Ascending aorta (tissue), 2 donors: ENCODE results near the gene C15orf40. TPM values are rescaled to one million over a fixed set of nuclear protein-coding genes. Genes with fewer than 3 reads are reported as not detected.

ENCODE experiments used
- DNase-seq, 2 donors: peaks; one replicate each; pipeline ENCODE4 v3.0.0-alpha.2; 2019; ENCODE audit warnings: low spot score in 2 of 2
- H3K27ac ChIP-seq, 2 donors: fragments of 200-600 bp; sonication (generic); one replicate each; pipeline ENCODE4 v1.5.1; 2016 to 2017; ENCODE audit warnings: mild to moderate bottlenecking in 1 of 2
- H3K27me3 ChIP-seq: fragments of 200-600 bp; sonication (generic); one replicate; pipeline ENCODE4 v1.5.1; 2017
- H3K36me3 ChIP-seq, 2 donors: fragments of 200-600 bp; sonication (generic); one replicate each; pipeline ENCODE4 v1.5.1; 2016
- H3K4me1 ChIP-seq, 2 donors: fragments of 200-600 bp; sonication (generic); one replicate each; pipeline ENCODE4 v1.5.1; 2016 to 2017; ENCODE audit warnings: mild to moderate bottlenecking in 1 of 2
- H3K4me3 ChIP-seq, 2 donors: fragments of 200-600 bp; sonication (generic); one replicate each; pipeline ENCODE4 v1.5.1; 2016 to 2017; ENCODE audit warnings: mild to moderate bottlenecking in 1 of 2
- H3K9me3 ChIP-seq, 2 donors: fragments of 200-600 bp; sonication (generic); one replicate each; pipeline ENCODE4 v1.5.1; 2016
- CTCF ChIP-seq, 3 experiments: fragments of 200-600 bp in 2 of 3; fragments of 450-650 bp in 1 of 3; sonication (generic) in 2 of 3; IDR thresholded peaks; one replicate each; pipeline ENCODE4 v1.5.1; 2016 to 2019; ENCODE audit warnings: antibody characterized with exemption in 3 of 3, mild to moderate bottlenecking in 1 of 3, moderate library complexity in 1 of 3
- intact Hi-C: fragments of 100-400 bp; cut with DNase I; formaldehyde crosslinking; loops from one replicate; pipeline ENCODE4 v1.15.1; 2023
- total RNA-seq: library from RNA; depleted of rRNA; stranded (reverse); fragments of >200 nt; gene quantifications from one replicate; pipeline ENCODE4 v1.1.0, GENCODE V29; 2016

C15orf40 gene
- total RNA-seq, 1 donor from 2014 or later, result 1.3 TPM

GRCh38 chr15:82993144-82993543, 18.3 kb downstream of the C15orf40 start:
- TF ChIP-seq CTCF (IDR thresholded peaks at IDR 0.05), result no peak

GRCh38 chr15:82992436-82992998, 18.9 kb downstream of the C15orf40 start:
- no peaks in the 10 kb centered on the region for H3K27me3 ChIP-seq
- H3K4me1 ChIP-seq, result peaks cover 0 to 2% of the 10 kb centered on the region in 2 donors
- TF ChIP-seq CTCF (IDR thresholded peaks at IDR 0.05), result no peak
- peaks cover 0 to 23% of the 10 kb centered on the region in 2 donors for H3K36me3 ChIP-seq
- DNase-seq, result no peak
- H3K4me3 ChIP-seq, result no peak overlapping the region
- no peaks in the 10 kb centered on the region for H3K9me3 ChIP-seq
- intact Hi-C loops, result no loop called here
- no peak overlapping the region for H3K27ac ChIP-seq

More at GRCh38 chr15:82993144-82993543, 18.3 kb downstream of the C15orf40 start:
- H3K4me3 ChIP-seq, result no peak overlapping the region
- DNase-seq, result no peak
- H3K4me1 ChIP-seq, result no peaks in the 10 kb centered on the region
- no peaks in the 10 kb centered on the region for H3K9me3 ChIP-seq
- H3K27me3 ChIP-seq, result no peaks in the 10 kb centered on the region
- intact Hi-C loops, result no loop called here
- H3K27ac ChIP-seq, result no peak overlapping the region
- H3K36me3 ChIP-seq, result peaks cover 0 to 21% of the 10 kb centered on the region in 2 donors

GRCh38 chr15:82986442-82986780, 25.0 kb downstream of the C15orf40 start:
- Histone ChIP-seq H3K4me3 (peak overlapping the region; percentile 78 to 89), H3K9me3 (no peaks in the 10 kb centered on the region), H3K27ac (peak overlapping the region; percentile 63 to 72), H3K36me3 (peaks cover 0 to 20% of the 10 kb centered on the region in 2 donors), H3K4me1 (peaks cover 0 to 14% of the 10 kb centered on the region in 2 donors), H3K27me3 (no peaks in the 10 kb centered on the region)
- intact Hi-C loops, result loop anchor here (1.0 to 10.0 kb wide), 6 partner anchors 25 to 444 kb away; partner anchors contain the start of genes C15orf40, CPEB1, FSD2 and HDGFL3
- TF ChIP-seq CTCF (IDR thresholded peaks at IDR 0.05), result no peak
- no peak for DNase-seq

GRCh38 chr15:82985688-82986441, 25.6 kb downstream of the C15orf40 start, which contains the start of gene RAMAC:
Gene RAMAC, plus strand, starts transcription at chr15:82986210. Its CDS starts 2,809 bp downstream, at chr15:82989019.
- H3K36me3 ChIP-seq, result peaks cover 0 to 15% of the 10 kb centered on the region in 2 donors
- peak within 1 kb of the TSS; percentile 63 to 72 for H3K27ac ChIP-seq
- intact Hi-C loops, result loop anchor here (1.0 to 10.0 kb wide), 6 partner anchors 25 to 444 kb away; partner anchors contain the start of genes C15orf40, CPEB1, FSD2 and HDGFL3
- peak; percentile 83 to 97 for DNase-seq
- no peaks in the 10 kb centered on the region for H3K9me3 ChIP-seq
- H3K4me1 ChIP-seq, result peaks cover 0 to 14% of the 10 kb centered on the region in 2 donors
- TF ChIP-seq CTCF (IDR thresholded peaks at IDR 0.05), result no peak
- no peaks in the 10 kb centered on the region for H3K27me3 ChIP-seq
- H3K4me3 ChIP-seq, result peak within 1 kb of the TSS; percentile 78 to 89

GRCh38 chr15:82980981-82981380, 30.5 kb downstream of the C15orf40 start:
- DNase-seq, result no peak
- intact Hi-C loops, result loop anchor here (10.0 kb wide), 3 partner anchors 224 to 336 kb away; partner anchors contain the start of genes CPEB1 and HDGFL3

More at GRCh38 chr15:82980981-82981380, 30.5 kb downstream of the C15orf40 start:
- H3K4me3 ChIP-seq, result no peak overlapping the region
- H3K4me1 ChIP-seq, result peaks cover 0 to 3% of the 10 kb centered on the region in 2 donors
- H3K9me3 ChIP-seq, result no peaks in the 10 kb centered on the region
- H3K27me3 ChIP-seq, result no peaks in the 10 kb centered on the region
- no peak overlapping the region for H3K27ac ChIP-seq
- no peaks in the 10 kb centered on the region for H3K36me3 ChIP-seq
- TF ChIP-seq CTCF (IDR thresholded peaks at IDR 0.05), result no peak
